Liver (tissue), 9 donors: Measurements from ENCODE around the gene NLK. TPM values are rescaled to one million over a fixed set of nuclear protein-coding genes. Genes with fewer than 3 reads are reported as not detected.

Experiments used
- DNase-seq: peaks from one replicate; pipeline ENCODE4 v3.0.0-alpha.2; 2017; ENCODE audit warnings: low spot score
- H3K27ac ChIP-seq, 2 donors: one replicate each; pipeline ENCODE4 v1.7.0; 2013; ENCODE audit warnings: inconsistent platforms in 2 of 2, low read length in 2 of 2, control low read depth in 1 of 2, low read depth in 1 of 2, mild to moderate bottlenecking in 1 of 2
- H3K27me3 ChIP-seq, 4 donors: one replicate each; pipeline versions ENCODE4 v1.6.1 to v1.7.0; 2013; ENCODE audit warnings: low read length in 3 of 4, inconsistent platforms in 1 of 4, mild to moderate bottlenecking in 1 of 4, moderate library complexity in 1 of 4; ENCODE audit not compliant: control insufficient read depth in 4 of 4, insufficient read depth in 4 of 4
- H3K36me3 ChIP-seq, 4 donors: one replicate each; pipeline versions ENCODE4 v1.6.1 to v1.7.0; 2013; ENCODE audit warnings: low read length in 3 of 4, mild to moderate bottlenecking in 3 of 4, low read depth in 1 of 4, moderate library complexity in 1 of 4; ENCODE audit not compliant: control insufficient read depth in 4 of 4, insufficient read depth in 3 of 4
- H3K4me1 ChIP-seq, 4 donors: one replicate each; pipeline versions ENCODE4 v1.6.1 to v1.7.0; 2013; ENCODE audit warnings: low read length in 3 of 4, mild to moderate bottlenecking in 3 of 4, moderate library complexity in 1 of 4; ENCODE audit not compliant: control insufficient read depth in 4 of 4, insufficient read depth in 4 of 4
- H3K4me3 ChIP-seq, 3 donors: one replicate each; pipeline versions ENCODE4 v1.6.1 to v1.7.0; 2013; ENCODE audit warnings: low read length in 3 of 3, control low read depth in 1 of 3, low read depth in 1 of 3, mild to moderate bottlenecking in 1 of 3
- H3K9ac ChIP-seq, 2 donors: one replicate each; pipeline ENCODE4 v1.7.0; 2013; ENCODE audit warnings: low read length in 2 of 2, mild to moderate bottlenecking in 2 of 2, moderate library complexity in 2 of 2, control low read depth in 1 of 2, low read depth in 1 of 2
- H3K9me3 ChIP-seq, 4 donors: one replicate each; pipeline versions ENCODE4 v1.6.1 to v1.7.0; 2013; ENCODE audit warnings: low read length in 3 of 4; ENCODE audit not compliant: control insufficient read depth in 4 of 4
- ATF3 ChIP-seq: IDR thresholded peaks from 2 replicates; pipeline ENCODE4 v1.6.1; 2016; ENCODE audit warnings: antibody characterized with exemption
- EGR1 ChIP-seq, 2 donors: IDR thresholded peaks; 2 replicates each; pipeline ENCODE4 v1.6.1; 2016 to 2018; ENCODE audit warnings: antibody characterized with exemption in 2 of 2, low read depth in 2 of 2
- FOXA1 ChIP-seq: IDR thresholded peaks from 2 replicates; pipeline ENCODE4 v1.6.1; 2016; ENCODE audit warnings: antibody characterized with exemption
- FOXA2 ChIP-seq: IDR thresholded peaks from 2 replicates; pipeline ENCODE4 v1.6.1; 2016; ENCODE audit warnings: antibody characterized with exemption
- GABPA ChIP-seq, 2 donors: IDR thresholded peaks in 1 of 2; conservative IDR thresholded peaks in 1 of 2; 2 replicates each; pipeline ENCODE4 v1.6.1; 2016; ENCODE audit warnings: antibody characterized with exemption in 2 of 2, mild to moderate bottlenecking in 1 of 2, moderate library complexity in 1 of 2
- HNF4A ChIP-seq, 2 donors: conservative IDR thresholded peaks; 2 replicates each; pipeline ENCODE4 v1.6.1; 2016; ENCODE audit warnings: antibody characterized with exemption in 2 of 2, mild to moderate bottlenecking in 2 of 2
- HNF4G ChIP-seq: IDR thresholded peaks from 2 replicates; pipeline ENCODE4 v1.6.1; 2016; ENCODE audit warnings: antibody characterized with exemption
- JUND ChIP-seq, 2 donors: IDR thresholded peaks; 2 replicates each; pipeline ENCODE4 v1.6.1; 2016; ENCODE audit warnings: antibody characterized with exemption in 2 of 2
- NR2F2 ChIP-seq: IDR thresholded peaks from 2 replicates; pipeline ENCODE4 v1.6.1; 2016; ENCODE audit warnings: antibody characterized with exemption
- RAD21 ChIP-seq, 2 donors: IDR thresholded peaks; 2 replicates each; pipeline ENCODE4 v1.6.1; 2016; ENCODE audit warnings: antibody characterized with exemption in 2 of 2, mild to moderate bottlenecking in 2 of 2
- REST ChIP-seq: IDR thresholded peaks from 2 replicates; pipeline ENCODE4 v1.6.1; 2016; ENCODE audit warnings: antibody characterized with exemption, mild to moderate bottlenecking
- RXRA ChIP-seq, 2 donors: IDR thresholded peaks; 2 replicates each; pipeline ENCODE4 v1.6.1; 2017 to 2018; ENCODE audit warnings: antibody characterized with exemption in 2 of 2, mild to moderate bottlenecking in 1 of 2
- TAF1 ChIP-seq: conservative IDR thresholded peaks from 2 replicates; pipeline ENCODE4 v1.6.1; 2016; ENCODE audit warnings: antibody characterized with exemption, mild to moderate bottlenecking
- YY1 ChIP-seq: IDR thresholded peaks from 2 replicates; pipeline ENCODE4 v1.6.1; 2016; ENCODE audit warnings: antibody characterized with exemption, mild to moderate bottlenecking
- WGBS: extraction: QIAGEN DNeasy Blood & Tissue Kit; methylation state at CpG from one replicate; pipeline ENCODE4 v1.1.7; 2013; 5-methylcytosine and 5-hydroxymethylcytosine counted together
- polyA plus RNA-seq, 2 donors: library from polyadenylated mRNA; stranded (reverse) in 1 of 2; unstranded in 1 of 2; fragments of 200-250 nt in 1 of 2; fragments of >200 nt in 1 of 2; fragmentation: Nextera tagmentation in 1 of 2; extraction: Ambion mirVana in 1 of 2; gene quantifications; one replicate each; pipeline versions ENCODE4 v1.2.1 to v1.2.3, GENCODE V29; 2013 to 2015
- total RNA-seq, 2 donors: library from RNA; depleted of rRNA; stranded (reverse); fragments of >200 nt; gene quantifications; one replicate each; pipeline ENCODE4 v1.2.3, GENCODE V29; 2014
- TF ChIP-seq, protein P1 (sequence below): IDR thresholded peaks from 2 replicates; pipeline ENCODE4 v1.6.1; 2016; ENCODE audit warnings: antibody characterized with exemption
- TF ChIP-seq, protein P2 (sequence below): IDR thresholded peaks from 2 replicates; pipeline ENCODE4 v1.6.1; 2016; ENCODE audit warnings: antibody characterized with exemption
- donor health status: healthy.
- donor health status: healthy.
- donor health status: healthy.
- donor health status: healthy.
- donor health status: healthy.

The NLK gene
- total and polyA plus RNA-seq, 4 donors = 4.4 to 17.4 (median 9.2) TPM

GRCh38 chr17:28159004-28159403 is 116.5 kb downstream of the NLK start:
- no peaks in the 10 kb centered on the region for H3K4me1 ChIP-seq
- 89% methylated on average over 1 of the region's 1 CpG for WGBS
- H3K36me3 ChIP-seq = peaks cover 0 to 2% (median 0%) of the 10 kb centered on the region in 4 donors
- TF ChIP-seq JUND (IDR thresholded peaks at IDR 0.05) = no peak
- no peak for TF ChIP-seq EGR1 (IDR thresholded peaks at IDR 0.05; ENCODE audit: low read depth in 2 of 2)
- no peak for TF ChIP-seq REST
- no peak for TF ChIP-seq NR2F2
- TF ChIP-seq ATF3 = no peak
- no peak for TF ChIP-seq RXRA (IDR thresholded peaks at IDR 0.05)
- TF ChIP-seq YY1 = no peak
- H3K4me3 ChIP-seq = no peak overlapping the region
- H3K27ac ChIP-seq = no peak overlapping the region
- H3K9ac ChIP-seq = no peak overlapping the region
- H3K9me3 ChIP-seq = no peaks in the 10 kb centered on the region
- H3K27me3 ChIP-seq = no peaks in the 10 kb centered on the region
- DNase-seq = no peak

- TF ChIP-seq RXRA (IDR thresholded peaks at IDR 0.05) = no peak
- TF ChIP-seq, protein P1, sequence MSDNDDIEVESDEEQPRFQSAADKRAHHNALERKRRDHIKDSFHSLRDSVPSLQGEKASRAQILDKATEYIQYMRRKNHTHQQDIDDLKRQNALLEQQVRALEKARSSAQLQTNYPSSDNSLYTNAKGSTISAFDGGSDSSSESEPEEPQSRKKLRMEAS = no peak
- no peak for TF ChIP-seq GABPA (IDR thresholded peaks at IDR 0.05 in 1 of 2, conservative IDR thresholded peaks at IDR 0.05 in 1 of 2)
- TF ChIP-seq FOXA1 = no peak
- no peak for TF ChIP-seq HNF4G
- no peak for TF ChIP-seq YY1
- no peak for TF ChIP-seq RAD21 (IDR thresholded peaks at IDR 0.05)
- TF ChIP-seq, protein P2, sequence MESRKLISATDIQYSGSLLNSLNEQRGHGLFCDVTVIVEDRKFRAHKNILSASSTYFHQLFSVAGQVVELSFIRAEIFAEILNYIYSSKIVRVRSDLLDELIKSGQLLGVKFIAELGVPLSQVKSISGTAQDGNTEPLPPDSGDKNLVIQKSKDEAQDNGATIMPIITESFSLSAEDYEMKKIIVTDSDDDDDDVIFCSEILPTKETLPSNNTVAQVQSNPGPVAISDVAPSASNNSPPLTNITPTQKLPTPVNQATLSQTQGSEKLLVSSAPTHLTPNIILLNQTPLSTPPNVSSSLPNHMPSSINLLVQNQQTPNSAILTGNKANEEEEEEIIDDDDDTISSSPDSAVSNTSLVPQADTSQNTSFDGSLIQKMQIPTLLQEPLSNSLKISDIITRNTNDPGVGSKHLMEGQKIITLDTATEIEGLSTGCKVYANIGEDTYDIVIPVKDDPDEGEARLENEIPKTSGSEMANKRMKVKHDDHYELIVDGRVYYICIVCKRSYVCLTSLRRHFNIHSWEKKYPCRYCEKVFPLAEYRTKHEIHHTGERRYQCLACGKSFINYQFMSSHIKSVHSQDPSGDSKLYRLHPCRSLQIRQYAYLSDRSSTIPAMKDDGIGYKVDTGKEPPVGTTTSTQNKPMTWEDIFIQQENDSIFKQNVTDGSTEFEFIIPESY = no peak
- no peak for TF ChIP-seq FOXA2
- no peak for TF ChIP-seq EGR1 (IDR thresholded peaks at IDR 0.05; ENCODE audit: low read depth in 2 of 2)
- TF ChIP-seq HNF4A (conservative IDR thresholded peaks at IDR 0.05) = no peak
- TF ChIP-seq REST = no peak
- TF ChIP-seq JUND (IDR thresholded peaks at IDR 0.05) = no peak
- no peak for TF ChIP-seq TAF1
- no peaks in the 10 kb centered on the region for H3K36me3 ChIP-seq
- no peak overlapping the region for H3K27ac ChIP-seq
- 98% methylated on average over 5 of the region's 5 CpGs for WGBS
- H3K27me3 ChIP-seq = no peaks in the 10 kb centered on the region
- H3K9ac ChIP-seq = no peak overlapping the region
- no peaks in the 10 kb centered on the region for H3K4me1 ChIP-seq
- H3K4me3 ChIP-seq = no peak overlapping the region
- no peak for DNase-seq
- H3K9me3 ChIP-seq = no peaks in the 10 kb centered on the region
Observed at GRCh38 chr17:28159924-28160323, 117.4 kb downstream of the NLK start.
